ENCODE data around the gene IMP4.

DNA sequence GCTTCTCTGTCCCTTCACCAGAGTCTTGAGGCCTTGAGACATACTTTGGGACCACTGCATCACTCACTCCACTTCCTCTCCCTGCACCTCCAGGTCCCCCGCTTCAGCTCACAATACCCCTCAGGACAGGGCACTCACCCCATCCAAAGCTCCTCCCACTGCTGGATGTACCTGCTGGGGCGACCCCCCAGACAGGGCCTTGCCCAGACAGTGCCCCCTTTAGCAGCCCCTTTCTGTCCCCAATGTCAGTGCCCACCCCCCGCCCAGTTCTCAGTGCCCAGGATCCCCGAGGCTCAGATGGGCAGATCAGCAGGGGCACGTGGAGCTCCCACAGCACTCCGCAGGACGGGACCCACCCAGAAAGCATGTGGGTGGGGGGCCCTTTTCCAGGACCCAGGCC is 23.8 kb upstream of the IMP4 start:
- TF ChIP-seq GATA2 (IDR thresholded peaks at IDR 0.05; ENCODE audit: low read depth, low read length) (no peak), GATA3 (IDR thresholded peaks at IDR 0.05; ENCODE audit: low read depth, low read length) (no peak)
